DMS 273 (cell line): ENCODE results near the gene RBFOX2.
A peak's percentile ranks its signal among the peaks of the same experiment; 100 is the strongest.

Experiments
- DNase-seq: peaks from one replicate; lab custom pipeline; 2025; ENCODE audit not compliant: unreplicated experiment; lab: John Stamatoyannopoulos, UW

Gene RBFOX2

GRCh38 chr22:35903571-35904335 lies 124.9 kb downstream of the RBFOX2 start:
- no peak for DNase-seq

GRCh38 chr22:35900483-35901168 lies 128.0 kb downstream of the RBFOX2 start:
- no peak for DNase-seq

- no peak for DNase-seq
Observed at GRCh38 chr22:35899736-35900135, 128.9 kb downstream of the RBFOX2 start.

- no peak for DNase-seq
Observed at GRCh38 chr22:35896111-35896705, 132.4 kb downstream of the RBFOX2 start.

- no peak for DNase-seq
Observed at GRCh38 chr22:35894937-35895708, 133.5 kb downstream of the RBFOX2 start.

GRCh38 chr22:35894464-35894878 lies 134.2 kb downstream of the RBFOX2 start:
- DNase-seq: no peak

- DNase-seq: peak; percentile 41
Observed at GRCh38 chr22:35893698-35894097, 134.9 kb downstream of the RBFOX2 start.

GRCh38 chr22:35892192-35892591 lies 136.4 kb downstream of the RBFOX2 start:
- DNase-seq: no peak

- DNase-seq: no peak
Observed at GRCh38 chr22:35891442-35891841, 137.2 kb downstream of the RBFOX2 start.

- no peak for DNase-seq
Observed at GRCh38 chr22:35889071-35889470, 139.6 kb downstream of the RBFOX2 start.

- DNase-seq: no peak
Observed at GRCh38 chr22:35888181-35888870, 140.3 kb downstream of the RBFOX2 start.

- DNase-seq: no peak
Observed at GRCh38 chr22:35887296-35887875, 141.2 kb downstream of the RBFOX2 start.

- DNase-seq: no peak
Observed at GRCh38 chr22:35886309-35886708, 142.3 kb downstream of the RBFOX2 start.

- no peak for DNase-seq
Observed at GRCh38 chr22:35884529-35884928, 144.1 kb downstream of the RBFOX2 start.

GRCh38 chr22:35883031-35883620 lies 145.5 kb downstream of the RBFOX2 start:
- peak; percentile 26 for DNase-seq

GRCh38 chr22:35882211-35883030 lies 146.2 kb downstream of the RBFOX2 start:
- DNase-seq: no peak

- DNase-seq: no peak
Observed at GRCh38 chr22:35879351-35879750, 149.3 kb downstream of the RBFOX2 start.

- DNase-seq: no peak
Observed at GRCh38 chr22:35873426-35873825, 155.2 kb downstream of the RBFOX2 start.

GRCh38 chr22:35872451-35872850 lies 156.2 kb downstream of the RBFOX2 start:
- no peak for DNase-seq
